GM23338 (cell line): ENCODE results near the gene GRIK2. TPM values are rescaled to one million over a fixed set of nuclear protein-coding genes. Genes with fewer than 3 reads are reported as not detected.

Source experiments
- ATAC-seq: fragments of 200-7000 bp; cut with Tn5 transposase; 3 replicates; pipeline ENCODE4 v1.9.1; 2020
- DNase-seq: peaks from one replicate; pipeline ENCODE4 v3.0.0-alpha.2; 2015; ENCODE audit warnings: low spot score
- H2AFZ ChIP-seq: fragments of 200-600 bp; sonication (generic); 2 replicates; pipeline ENCODE4 v1.8.0; 2016; ENCODE audit warnings: antibody characterized with exemption, mild to moderate bottlenecking, moderate library complexity
- H3F3A ChIP-seq: fragments of 200-600 bp; sonication (generic); replicated peaks from 2 replicates; pipeline ENCODE4 v1.8.0; 2017; ENCODE audit warnings: antibody characterized with exemption, mixed run types, low read depth
- H3K27ac ChIP-seq: fragments of 200-600 bp; sonication (generic); 2 replicates; pipeline ENCODE4 v1.6.1; 2016; ENCODE audit warnings: low read depth
- H3K27me3 ChIP-seq: fragments of 200-600 bp; sonication (generic); 2 replicates; pipeline ENCODE4 v1.8.0; 2016; ENCODE audit warnings: mild to moderate bottlenecking, mixed run types, moderate library complexity; ENCODE audit not compliant: insufficient read depth
- H3K36me3 ChIP-seq: fragments of 200-600 bp; sonication (generic); 2 replicates; pipeline ENCODE4 v1.8.0; 2016; ENCODE audit warnings: mild to moderate bottlenecking; ENCODE audit not compliant: insufficient read depth
- H3K4me1 ChIP-seq: fragments of 200-600 bp; sonication (generic); 2 replicates; pipeline ENCODE4 v1.8.0; 2016; ENCODE audit warnings: mild to moderate bottlenecking, moderate library complexity; ENCODE audit not compliant: insufficient read depth
- H3K4me2 ChIP-seq: fragments of 200-600 bp; sonication (generic); 2 replicates; pipeline ENCODE4 v1.7.1; 2017; ENCODE audit warnings: mixed run types
- H3K4me3 ChIP-seq: fragments of 200-600 bp; sonication (generic); 2 replicates; pipeline ENCODE4 v1.6.1; 2016; ENCODE audit warnings: mixed run types
- H3K79me2 ChIP-seq: fragments of 200-600 bp; sonication (generic); replicated peaks from 2 replicates; pipeline ENCODE4 v1.8.0; 2017; ENCODE audit warnings: mild to moderate bottlenecking; ENCODE audit not compliant: insufficient read depth
- H3K9me2 ChIP-seq: fragments of 200-600 bp; sonication (generic); 2 replicates; pipeline ENCODE4 v1.8.0; 2017; ENCODE audit not compliant: insufficient read depth
- H4K20me1 ChIP-seq: fragments of 200-600 bp; sonication (generic); replicated peaks from 2 replicates; pipeline ENCODE4 v1.8.0; 2017; ENCODE audit warnings: mild to moderate bottlenecking; ENCODE audit not compliant: insufficient read depth
- H3K27ac Mint-ChIP-seq: 2 replicates; pipeline ENCODE4 v1.8.0; 2020; ENCODE audit warnings: inconsistent platforms, mild to moderate bottlenecking, moderate library complexity, mixed read lengths
- H3K27me3 Mint-ChIP-seq: 3 replicates; pipeline ENCODE4 v1.8.0; 2022; ENCODE audit warnings: low read depth, mild to moderate bottlenecking, moderate library complexity, mixed read lengths, inconsistent platforms; ENCODE audit not compliant: insufficient read depth, poor library complexity
- H3K36me3 Mint-ChIP-seq: 3 replicates; pipeline ENCODE4 v1.8.0; 2021; ENCODE audit warnings: low read depth, mild to moderate bottlenecking, inconsistent platforms, moderate library complexity, mixed read lengths
- H3K4me1 Mint-ChIP-seq: 3 replicates; pipeline ENCODE4 v1.8.0; 2020; ENCODE audit warnings: mild to moderate bottlenecking, inconsistent platforms, mixed read lengths
- H3K4me3 Mint-ChIP-seq: 3 replicates; pipeline ENCODE4 v1.8.0; 2021; ENCODE audit warnings: moderate library complexity, mild to moderate bottlenecking, inconsistent platforms, mixed read lengths
- H3K9me3 Mint-ChIP-seq: 3 replicates; pipeline ENCODE4 v1.8.0; 2020; ENCODE audit warnings: moderate library complexity, mild to moderate bottlenecking, inconsistent platforms, mixed read lengths
- CTCF ChIP-seq, 2 experiments: fragments of 200-600 bp in 1 of 2; sonication (generic) in 1 of 2; conservative IDR thresholded peaks; 2 replicates each; pipeline versions ENCODE4 v1.5.1 to v1.6.1; 2016 to 2017; ENCODE audit warnings: antibody characterized with exemption in 2 of 2, low read depth in 2 of 2, mild to moderate bottlenecking in 2 of 2, moderate library complexity in 1 of 2
- ETS1 ChIP-seq: IDR thresholded peaks from 2 replicates; pipeline ENCODE4 v1.6.1; 2016; ENCODE audit warnings: antibody characterized with exemption
- EZH2 ChIP-seq: fragments of 200-600 bp; sonication (generic); IDR thresholded peaks from one replicate; pipeline ENCODE4 v1.8.0; 2017; ENCODE audit warnings: antibody characterized with exemption, mild to moderate bottlenecking, low read depth; ENCODE audit not compliant: unreplicated experiment
- EZH2phosphoT487 ChIP-seq: fragments of 200-600 bp; sonication (generic); IDR thresholded peaks from one replicate; pipeline ENCODE4 v1.8.1; 2018; ENCODE audit warnings: antibody characterized with exemption; ENCODE audit not compliant: unreplicated experiment
- JUNB ChIP-seq: IDR thresholded peaks from one replicate; pipeline ENCODE4 v1.6.1; 2016; ENCODE audit warnings: antibody characterized with exemption; ENCODE audit not compliant: unreplicated experiment
- NANOG ChIP-seq: IDR thresholded peaks from 2 replicates; pipeline ENCODE4 v1.6.1; 2016; ENCODE audit warnings: antibody characterized with exemption, borderline replicate concordance
- POLR2AphosphoS5 ChIP-seq: IDR thresholded peaks from 2 replicates; pipeline ENCODE4 v1.6.1; 2016; ENCODE audit warnings: antibody characterized with exemption, low read depth
- STAT1 ChIP-seq: IDR thresholded peaks from one replicate; pipeline ENCODE4 v1.6.1; 2016; ENCODE audit warnings: antibody characterized with exemption; ENCODE audit not compliant: unreplicated experiment
- ZNF331 ChIP-seq: fragments of 250-450 bp; sonication (Bioruptor Pico); IDR thresholded peaks from 2 replicates; pipeline ENCODE4 v1.5.0; 2020; ENCODE audit warnings: low read depth, mild to moderate bottlenecking, moderate library complexity
- polyA plus RNA-seq: library from polyadenylated mRNA; unstranded; fragments of >200 nt; fragmentation: Nextera tagmentation; extraction: Ambion mirVana; gene quantifications from 2 replicates; pipeline ENCODE4 v1.2.1, GENCODE V29; 2016
- total RNA-seq: library from RNA; depleted of rRNA; stranded (reverse); fragments of >200 nt; shearing (Covaris generic); gene quantifications from 2 replicates; pipeline ENCODE4 v1.2.3, GENCODE V29; 2014
- TF ChIP-seq, protein P1 (sequence below): fragments of 250-450 bp; sonication (Bioruptor Pico); IDR thresholded peaks from 2 replicates; pipeline ENCODE4 v1.5.0; 2020; ENCODE audit warnings: mild to moderate bottlenecking, moderate library complexity

Gene GRIK2
- total and polyA plus RNA-seq, 2 experiments from 2014 or later: 0.73 to 3.0 TPM

DNA sequence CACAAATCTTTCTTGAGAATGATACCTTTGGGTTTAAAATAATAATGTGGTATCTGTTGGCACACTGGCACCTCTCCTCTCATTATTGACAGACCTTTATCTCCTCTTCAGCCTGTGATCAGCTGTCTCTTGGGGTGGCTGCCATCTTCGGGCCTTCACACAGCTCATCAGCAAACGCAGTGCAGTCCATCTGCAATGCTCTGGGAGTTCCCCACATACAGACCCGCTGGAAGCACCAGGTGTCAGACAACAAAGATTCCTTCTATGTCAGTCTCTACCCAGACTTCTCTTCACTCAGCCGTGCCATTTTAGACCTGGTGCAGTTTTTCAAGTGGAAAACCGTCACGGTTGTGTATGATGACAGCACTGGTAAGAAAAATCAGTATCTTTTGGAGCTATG is 232.8 kb downstream of the GRIK2 start (continued):
- TF ChIP-seq, protein P1, sequence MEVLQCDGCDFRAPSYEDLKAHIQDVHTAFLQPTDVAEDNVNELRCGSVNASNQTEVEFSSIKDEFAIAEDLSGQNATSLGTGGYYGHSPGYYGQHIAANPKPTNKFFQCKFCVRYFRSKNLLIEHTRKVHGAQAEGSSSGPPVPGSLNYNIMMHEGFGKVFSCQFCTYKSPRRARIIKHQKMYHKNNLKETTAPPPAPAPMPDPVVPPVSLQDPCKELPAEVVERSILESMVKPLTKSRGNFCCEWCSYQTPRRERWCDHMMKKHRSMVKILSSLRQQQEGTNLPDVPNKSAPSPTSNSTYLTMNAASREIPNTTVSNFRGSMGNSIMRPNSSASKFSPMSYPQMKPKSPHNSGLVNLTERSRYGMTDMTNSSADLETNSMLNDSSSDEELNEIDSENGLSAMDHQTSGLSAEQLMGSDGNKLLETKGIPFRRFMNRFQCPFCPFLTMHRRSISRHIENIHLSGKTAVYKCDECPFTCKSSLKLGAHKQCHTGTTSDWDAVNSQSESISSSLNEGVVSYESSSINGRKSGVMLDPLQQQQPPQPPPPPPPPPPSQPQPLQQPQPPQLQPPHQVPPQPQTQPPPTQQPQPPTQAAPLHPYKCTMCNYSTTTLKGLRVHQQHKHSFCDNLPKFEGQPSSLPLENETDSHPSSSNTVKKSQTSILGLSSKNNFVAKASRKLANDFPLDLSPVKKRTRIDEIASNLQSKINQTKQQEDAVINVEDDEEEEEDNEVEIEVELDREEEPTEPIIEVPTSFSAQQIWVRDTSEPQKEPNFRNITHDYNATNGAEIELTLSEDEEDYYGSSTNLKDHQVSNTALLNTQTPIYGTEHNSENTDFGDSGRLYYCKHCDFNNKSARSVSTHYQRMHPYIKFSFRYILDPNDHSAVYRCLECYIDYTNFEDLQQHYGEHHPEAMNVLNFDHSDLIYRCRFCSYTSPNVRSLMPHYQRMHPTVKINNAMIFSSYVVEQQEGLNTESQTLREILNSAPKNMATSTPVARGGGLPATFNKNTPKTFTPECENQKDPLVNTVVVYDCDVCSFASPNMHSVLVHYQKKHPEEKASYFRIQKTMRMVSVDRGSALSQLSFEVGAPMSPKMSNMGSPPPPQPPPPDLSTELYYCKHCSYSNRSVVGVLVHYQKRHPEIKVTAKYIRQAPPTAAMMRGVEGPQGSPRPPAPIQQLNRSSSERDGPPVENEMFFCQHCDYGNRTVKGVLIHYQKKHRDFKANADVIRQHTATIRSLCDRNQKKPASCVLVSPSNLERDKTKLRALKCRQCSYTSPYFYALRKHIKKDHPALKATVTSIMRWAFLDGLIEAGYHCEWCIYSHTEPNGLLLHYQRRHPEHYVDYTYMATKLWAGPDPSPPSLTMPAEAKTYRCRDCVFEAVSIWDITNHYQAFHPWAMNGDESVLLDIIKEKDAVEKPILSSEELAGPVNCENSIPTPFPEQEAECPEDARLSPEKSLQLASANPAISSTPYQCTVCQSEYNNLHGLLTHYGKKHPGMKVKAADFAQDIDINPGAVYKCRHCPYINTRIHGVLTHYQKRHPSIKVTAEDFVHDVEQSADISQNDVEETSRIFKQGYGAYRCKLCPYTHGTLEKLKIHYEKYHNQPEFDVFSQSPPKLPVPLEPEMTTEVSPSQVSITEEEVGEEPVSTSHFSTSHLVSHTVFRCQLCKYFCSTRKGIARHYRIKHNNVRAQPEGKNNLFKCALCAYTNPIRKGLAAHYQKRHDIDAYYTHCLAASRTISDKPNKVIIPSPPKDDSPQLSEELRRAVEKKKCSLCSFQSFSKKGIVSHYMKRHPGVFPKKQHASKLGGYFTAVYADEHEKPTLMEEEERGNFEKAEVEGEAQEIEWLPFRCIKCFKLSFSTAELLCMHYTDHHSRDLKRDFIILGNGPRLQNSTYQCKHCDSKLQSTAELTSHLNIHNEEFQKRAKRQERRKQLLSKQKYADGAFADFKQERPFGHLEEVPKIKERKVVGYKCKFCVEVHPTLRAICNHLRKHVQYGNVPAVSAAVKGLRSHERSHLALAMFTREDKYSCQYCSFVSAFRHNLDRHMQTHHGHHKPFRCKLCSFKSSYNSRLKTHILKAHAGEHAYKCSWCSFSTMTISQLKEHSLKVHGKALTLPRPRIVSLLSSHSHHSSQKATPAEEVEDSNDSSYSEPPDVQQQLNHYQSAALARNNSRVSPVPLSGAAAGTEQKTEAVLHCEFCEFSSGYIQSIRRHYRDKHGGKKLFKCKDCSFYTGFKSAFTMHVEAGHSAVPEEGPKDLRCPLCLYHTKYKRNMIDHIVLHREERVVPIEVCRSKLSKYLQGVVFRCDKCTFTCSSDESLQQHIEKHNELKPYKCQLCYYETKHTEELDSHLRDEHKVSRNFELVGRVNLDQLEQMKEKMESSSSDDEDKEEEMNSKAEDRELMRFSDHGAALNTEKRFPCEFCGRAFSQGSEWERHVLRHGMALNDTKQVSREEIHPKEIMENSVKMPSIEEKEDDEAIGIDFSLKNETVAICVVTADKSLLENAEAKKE (CRISPR knock-in tag): no peak
- TF ChIP-seq EZH2: no peak
- no peak for TF ChIP-seq EZH2phosphoT487
- TF ChIP-seq ZNF331 (CRISPR knock-in tag): no peak
- TF ChIP-seq ETS1: no peak

DNA sequence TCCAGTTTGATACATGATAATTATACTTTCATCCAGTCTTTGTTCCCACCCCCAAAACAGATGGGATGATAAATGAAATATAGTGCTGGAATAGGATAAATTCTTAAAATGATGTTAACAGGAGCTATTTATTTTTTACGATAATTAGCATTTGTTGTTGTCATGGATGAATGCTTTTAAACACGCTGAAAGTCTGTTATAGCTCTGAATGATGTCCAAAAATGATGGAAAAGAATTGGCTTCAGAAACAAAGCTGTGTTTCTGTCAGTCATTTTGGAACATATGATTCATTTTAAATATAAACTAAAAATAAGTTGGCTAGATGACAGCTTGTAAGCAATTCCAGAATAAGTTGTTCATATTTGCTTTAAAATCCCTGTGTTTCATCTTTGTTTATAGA is 237.4 kb downstream of the GRIK2 start:
- Histone ChIP-seq H3K79me2 (no peaks in the 10 kb centered on the region), H3K27ac (no peak overlapping the region), H3K27me3 (no peaks in the 10 kb centered on the region), H4K20me1 (no peaks in the 10 kb centered on the region), H3K36me3 (no peaks in the 10 kb centered on the region), H3F3A (no peaks in the 10 kb centered on the region), H3K4me2 (no peak overlapping the region), H3K4me1 (no peaks in the 10 kb centered on the region), H2AFZ (no peak overlapping the region), H3K4me3 (no peak overlapping the region), H3K9me2 (no peaks in the 10 kb centered on the region)
- Mint-ChIP-seq H3K9me3 (no peaks in the 10 kb centered on the region), H3K27ac (no peak overlapping the region), H3K27me3 (no peaks in the 10 kb centered on the region), H3K4me1 (no peaks in the 10 kb centered on the region), H3K36me3 (no peaks in the 10 kb centered on the region; the same call in 2 of the 3 replicates), H3K4me3 (no peak overlapping the region)
- ATAC-seq: no peak
- DNase-seq: no peak
- TF ChIP-seq POLR2AphosphoS5: no peak
- no peak for TF ChIP-seq CTCF (conservative IDR thresholded peaks at IDR 0.05; ENCODE audit: low read depth in 2 of 2)
- TF ChIP-seq STAT1: no peak
- TF ChIP-seq JUNB: no peak
- TF ChIP-seq NANOG: no peak
- no peak for TF ChIP-seq ZNF331 (CRISPR knock-in tag)
- no peak for TF ChIP-seq EZH2phosphoT487
- no peak for TF ChIP-seq EZH2
